ENCODE measurements around the gene WDR33.

DNA sequence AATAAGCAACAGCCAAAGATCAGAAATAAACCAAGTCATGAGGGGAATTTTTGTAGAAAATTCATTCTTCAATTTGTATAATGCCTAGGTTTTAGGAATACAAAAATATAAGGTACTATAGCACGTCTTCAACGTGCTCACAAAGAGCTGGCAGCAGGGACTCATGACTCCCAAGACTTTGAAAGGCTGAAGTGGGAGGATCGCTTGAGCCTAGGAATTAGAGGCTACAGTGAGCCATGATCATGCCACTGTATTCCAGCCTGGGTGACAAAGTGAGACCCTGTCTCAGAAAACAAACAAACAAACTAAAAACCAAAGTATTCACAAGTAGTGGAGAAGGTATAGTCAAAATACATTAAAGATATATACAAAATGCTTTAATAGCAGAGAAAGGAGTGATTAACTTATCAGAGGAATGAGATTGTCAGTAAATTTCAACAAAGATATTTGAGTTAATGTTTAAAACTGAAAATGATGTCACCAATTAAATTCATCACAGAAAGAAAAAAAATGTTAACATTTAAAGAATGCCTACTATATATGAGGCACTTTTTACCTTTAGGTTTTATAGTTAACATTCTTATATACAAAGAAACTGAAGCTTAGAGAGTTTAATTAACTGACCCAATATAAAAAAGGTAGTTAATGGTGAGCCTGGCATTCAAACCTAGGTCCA is 3.2 kb downstream of the WDR33 start:
- TF ChIP-seq FOS (IDR thresholded peaks at IDR 0.05; ENCODE audit: borderline replicate concordance, insufficient read depth, low read length) (no peak), CTCF (IDR thresholded peaks at IDR 0.05; ENCODE audit: extremely low read depth in 1 of 2, insufficient read depth in 1 of 2, low read depth in 1 of 2, low read length in 2 of 2) (no peak)

Measured in endothelial cell of umbilical vein (primary cell).